ENCODE data around the gene C2orf81. TPM values are rescaled to one million over a fixed set of nuclear protein-coding genes. Genes with fewer than 3 reads are reported as not detected.

Gene C2orf81
- total RNA-seq, 1 experiment from 2014 or later = 9.8 TPM

DNA sequence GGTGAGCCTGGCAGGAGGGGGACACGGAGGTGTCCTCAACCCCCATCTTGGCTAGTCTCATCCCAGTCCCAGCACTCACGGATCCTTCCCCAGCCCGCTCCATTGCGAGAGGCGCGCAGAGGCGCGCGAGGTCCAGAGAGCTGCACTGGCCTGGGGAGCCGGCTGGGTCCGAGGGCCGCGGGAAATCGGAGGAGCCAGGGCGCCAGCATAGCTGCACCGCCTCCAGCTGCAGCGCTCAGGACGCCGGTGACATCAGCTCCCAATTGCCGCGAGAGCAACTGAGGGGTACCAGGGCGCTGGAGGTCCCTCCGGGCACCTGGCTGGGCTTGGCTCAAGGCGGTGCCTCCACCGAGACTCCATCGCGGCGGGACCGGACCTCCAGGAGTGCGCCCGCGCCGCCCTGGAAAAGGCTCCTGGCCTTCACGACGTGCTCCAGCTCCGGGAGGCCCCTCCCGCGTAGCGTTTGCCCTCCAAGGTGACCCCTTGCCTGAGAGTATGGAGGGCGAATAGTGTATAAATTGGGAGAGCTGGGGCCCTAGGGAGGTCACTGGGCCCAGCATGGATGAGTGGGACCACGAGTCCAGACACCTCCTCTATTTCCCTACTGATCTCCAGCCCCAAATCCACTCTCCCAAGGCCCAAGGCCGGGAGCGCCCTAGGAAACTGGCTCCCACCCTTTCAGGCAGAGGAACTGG lies 14.8 kb upstream of the C2orf81 start:
- DNase-seq = no peak
- H3K36me3 ChIP-seq (ENCODE audit: low read depth) = peaks cover 10% of the 10 kb centered on the region; the same call in 1 of the 2 replicates
- H3K9me2 ChIP-seq (ENCODE audit: insufficient read depth) = no peaks in the 10 kb centered on the region
- no peak overlapping the region for H3K27ac ChIP-seq
- no TSS peak for BruUV-seq (replicated peaks)
- ChIA-PET POLR2A (ENCODE audit: unreplicated experiment) (no interaction called here), CTCF (no interaction called here)
- peaks cover 7% of the 10 kb centered on the region; the same call in 1 of the 2 replicates for H3K4me1 ChIP-seq (replicated peaks; ENCODE audit: insufficient read depth)
- no peak for TF ChIP-seq EZH2 (IDR thresholded peaks at IDR 0.05; ENCODE audit: low read depth)
- TF ChIP-seq, protein P1, sequence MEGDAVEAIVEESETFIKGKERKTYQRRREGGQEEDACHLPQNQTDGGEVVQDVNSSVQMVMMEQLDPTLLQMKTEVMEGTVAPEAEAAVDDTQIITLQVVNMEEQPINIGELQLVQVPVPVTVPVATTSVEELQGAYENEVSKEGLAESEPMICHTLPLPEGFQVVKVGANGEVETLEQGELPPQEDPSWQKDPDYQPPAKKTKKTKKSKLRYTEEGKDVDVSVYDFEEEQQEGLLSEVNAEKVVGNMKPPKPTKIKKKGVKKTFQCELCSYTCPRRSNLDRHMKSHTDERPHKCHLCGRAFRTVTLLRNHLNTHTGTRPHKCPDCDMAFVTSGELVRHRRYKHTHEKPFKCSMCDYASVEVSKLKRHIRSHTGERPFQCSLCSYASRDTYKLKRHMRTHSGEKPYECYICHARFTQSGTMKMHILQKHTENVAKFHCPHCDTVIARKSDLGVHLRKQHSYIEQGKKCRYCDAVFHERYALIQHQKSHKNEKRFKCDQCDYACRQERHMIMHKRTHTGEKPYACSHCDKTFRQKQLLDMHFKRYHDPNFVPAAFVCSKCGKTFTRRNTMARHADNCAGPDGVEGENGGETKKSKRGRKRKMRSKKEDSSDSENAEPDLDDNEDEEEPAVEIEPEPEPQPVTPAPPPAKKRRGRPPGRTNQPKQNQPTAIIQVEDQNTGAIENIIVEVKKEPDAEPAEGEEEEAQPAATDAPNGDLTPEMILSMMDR (conservative IDR thresholded peaks at IDR 0.05) = no peak
- H3K27me3 ChIP-seq (ENCODE audit: insufficient read depth, low read depth) = no peaks in the 10 kb centered on the region
- intact Hi-C loops (cut with micrococcal nuclease; ENCODE audit: unreplicated experiment) = no loop called here
- H2AFZ ChIP-seq = no peak overlapping the region
- peaks cover 6% of the 10 kb centered on the region for H3F3A ChIP-seq (ENCODE audit: insufficient read depth, low read depth)
- peaks cover 45% of the 10 kb centered on the region for H3K79me2 ChIP-seq (ENCODE audit: low read depth)
- no peak overlapping the region for H3K4me3 ChIP-seq
- H4K20me1 ChIP-seq (ENCODE audit: insufficient read depth) = peaks cover 41% of the 10 kb centered on the region
- H3K4me2 ChIP-seq = no peak overlapping the region
- H3K9me3 ChIP-seq (ENCODE audit: insufficient read depth, low read depth) = no peaks in the 10 kb centered on the region

DNA sequence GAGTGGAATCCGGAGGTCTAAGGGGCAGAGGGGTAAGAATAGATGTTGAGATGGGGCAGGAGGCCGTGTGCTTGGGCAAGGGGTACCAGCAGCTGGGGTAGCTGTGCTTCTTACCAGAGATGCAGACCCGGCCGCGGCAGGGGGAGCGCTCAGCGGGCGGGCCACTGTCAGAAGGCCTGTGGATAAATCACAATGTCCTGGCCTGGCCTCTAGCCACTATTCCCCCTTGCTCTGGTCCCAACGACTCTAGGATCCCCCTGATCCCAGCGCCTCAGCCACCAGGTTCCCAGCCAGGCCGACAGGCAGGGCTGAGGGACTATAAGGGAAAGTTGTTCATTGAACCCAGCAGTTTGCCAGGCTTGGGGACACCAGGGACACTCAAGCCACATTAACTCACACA lies 9.1 kb upstream of the C2orf81 start:
- Histone ChIP-seq H3K4me3 (no peak overlapping the region), H3K27ac (no peak overlapping the region), H3F3A (ENCODE audit: insufficient read depth, low read depth) (no peaks in the 10 kb centered on the region; the same call in 1 of the 2 replicates), H3K9me3 (ENCODE audit: insufficient read depth, low read depth) (no peaks in the 10 kb centered on the region), H2AFZ (no peak overlapping the region), H3K36me3 (ENCODE audit: low read depth) (peaks cover 35% of the 10 kb centered on the region), H3K27me3 (ENCODE audit: insufficient read depth, low read depth) (no peaks in the 10 kb centered on the region), H3K9me2 (ENCODE audit: insufficient read depth) (no peaks in the 10 kb centered on the region), H3K79me2 (ENCODE audit: low read depth) (peaks cover 8% of the 10 kb centered on the region; the same call in 1 of the 2 replicates), H3K4me2 (no peak overlapping the region), H3K4me1 (replicated peaks; ENCODE audit: insufficient read depth) (no peaks in the 10 kb centered on the region), H4K20me1 (ENCODE audit: insufficient read depth) (peaks cover 16% of the 10 kb centered on the region)
- TF ChIP-seq EZH2 (IDR thresholded peaks at IDR 0.05; ENCODE audit: low read depth) = no peak
- TF ChIP-seq, protein P1 (conservative IDR thresholded peaks at IDR 0.05) = no peak
- intact Hi-C loops (cut with micrococcal nuclease; ENCODE audit: unreplicated experiment) = no loop called here
- POLR2A ChIA-PET (ENCODE audit: unreplicated experiment) = no interaction called here
- no TSS peak for BruUV-seq (replicated peaks)
- CTCF ChIA-PET = no interaction called here
- no peak for DNase-seq

DNA sequence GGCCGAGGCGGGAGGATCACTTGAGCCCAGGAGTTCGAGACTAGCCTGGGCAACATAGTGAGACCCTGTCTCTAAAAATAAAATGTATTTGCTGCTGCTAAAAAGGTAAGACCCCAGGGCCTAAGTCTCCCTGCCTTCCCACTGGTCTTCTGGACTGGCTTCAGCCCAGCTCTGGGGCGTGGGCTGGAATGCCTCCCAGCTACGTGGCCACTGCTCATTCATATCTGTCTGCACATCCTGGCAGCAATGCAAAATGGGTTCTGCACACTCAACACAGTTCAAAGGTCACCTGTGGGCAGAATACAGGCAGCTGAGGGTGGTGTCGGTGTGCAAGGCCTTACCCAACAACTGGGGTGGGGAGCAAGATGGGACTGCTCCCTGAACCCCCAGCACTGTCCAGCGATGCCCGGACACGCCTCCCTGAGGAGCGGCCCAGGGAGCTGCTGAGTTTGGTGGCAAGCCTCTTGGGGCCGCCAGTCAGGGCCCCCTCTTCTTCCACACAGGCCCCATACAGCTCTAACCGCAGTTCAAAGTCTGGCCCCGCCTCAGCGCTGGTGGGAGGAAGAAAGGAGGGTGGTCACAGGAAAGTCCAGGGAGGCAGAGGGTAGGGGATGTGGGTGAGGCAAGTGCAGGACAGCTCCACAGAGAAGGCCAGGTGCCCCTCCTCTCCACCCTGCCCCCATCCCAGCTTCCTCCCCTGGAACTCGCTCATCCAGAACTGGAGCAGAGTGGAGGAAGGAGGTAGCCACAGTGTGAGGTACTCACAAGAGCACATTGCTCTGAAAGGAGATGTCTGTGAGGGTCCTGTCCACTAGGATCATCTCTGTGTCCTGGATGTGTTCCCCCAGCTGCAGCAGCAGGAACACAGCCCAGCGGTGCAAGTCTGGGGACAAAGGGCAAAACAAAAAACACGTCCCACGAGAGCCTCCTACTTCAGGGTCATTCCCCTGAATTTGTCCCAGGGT lies 8.3 kb upstream of the C2orf81 start:
- Histone ChIP-seq H3K4me2 (no peak overlapping the region), H3K27me3 (ENCODE audit: insufficient read depth, low read depth) (no peaks in the 10 kb centered on the region), H3K4me1 (replicated peaks; ENCODE audit: insufficient read depth) (no peaks in the 10 kb centered on the region), H3F3A (ENCODE audit: insufficient read depth, low read depth) (peaks cover 7% of the 10 kb centered on the region; the same call in 1 of the 2 replicates), H3K79me2 (ENCODE audit: low read depth) (peaks cover under 1% of the 10 kb centered on the region; the same call in 1 of the 2 replicates), H2AFZ (no peak overlapping the region), H3K4me3 (no peak overlapping the region), H3K9me2 (ENCODE audit: insufficient read depth) (no peaks in the 10 kb centered on the region), H3K36me3 (ENCODE audit: low read depth) (peaks cover 35% of the 10 kb centered on the region), H3K9me3 (ENCODE audit: insufficient read depth, low read depth) (no peaks in the 10 kb centered on the region), H4K20me1 (ENCODE audit: insufficient read depth) (peaks cover 9% of the 10 kb centered on the region; the same call in 1 of the 2 replicates), H3K27ac (no peak overlapping the region)
- ChIA-PET CTCF (no interaction called here), POLR2A (ENCODE audit: unreplicated experiment) (no interaction called here)
- TF ChIP-seq, protein P1 (conservative IDR thresholded peaks at IDR 0.05) = no peak
- TF ChIP-seq EZH2 (IDR thresholded peaks at IDR 0.05; ENCODE audit: low read depth) = no peak
- intact Hi-C loops (cut with micrococcal nuclease; ENCODE audit: unreplicated experiment) = no loop called here
- no peak for DNase-seq
- no TSS peak for BruUV-seq (replicated peaks)

All from PC-9 (cell line).